Liver (tissue), 9 donors: Measurements from ENCODE around the gene HDAC9. TPM values are rescaled to one million over a fixed set of nuclear protein-coding genes. Genes with fewer than 3 reads are reported as not detected.

Source experiments
- DNase-seq: peaks from one replicate; pipeline ENCODE4 v3.0.0-alpha.2; 2017; ENCODE audit warnings: low spot score
- H3K27ac ChIP-seq, 2 donors: one replicate each; pipeline ENCODE4 v1.7.0; 2013; ENCODE audit warnings: inconsistent platforms in 2 of 2, low read length in 2 of 2, control low read depth in 1 of 2, low read depth in 1 of 2, mild to moderate bottlenecking in 1 of 2
- H3K27me3 ChIP-seq, 4 donors: one replicate each; pipeline versions ENCODE4 v1.6.1 to v1.7.0; 2013; ENCODE audit warnings: low read length in 3 of 4, inconsistent platforms in 1 of 4, mild to moderate bottlenecking in 1 of 4, moderate library complexity in 1 of 4; ENCODE audit not compliant: control insufficient read depth in 4 of 4, insufficient read depth in 4 of 4
- H3K36me3 ChIP-seq, 4 donors: one replicate each; pipeline versions ENCODE4 v1.6.1 to v1.7.0; 2013; ENCODE audit warnings: low read length in 3 of 4, mild to moderate bottlenecking in 3 of 4, low read depth in 1 of 4, moderate library complexity in 1 of 4; ENCODE audit not compliant: control insufficient read depth in 4 of 4, insufficient read depth in 3 of 4
- H3K4me1 ChIP-seq, 4 donors: one replicate each; pipeline versions ENCODE4 v1.6.1 to v1.7.0; 2013; ENCODE audit warnings: low read length in 3 of 4, mild to moderate bottlenecking in 3 of 4, moderate library complexity in 1 of 4; ENCODE audit not compliant: control insufficient read depth in 4 of 4, insufficient read depth in 4 of 4
- H3K4me3 ChIP-seq, 3 donors: one replicate each; pipeline versions ENCODE4 v1.6.1 to v1.7.0; 2013; ENCODE audit warnings: low read length in 3 of 3, control low read depth in 1 of 3, low read depth in 1 of 3, mild to moderate bottlenecking in 1 of 3
- H3K9ac ChIP-seq, 2 donors: one replicate each; pipeline ENCODE4 v1.7.0; 2013; ENCODE audit warnings: low read length in 2 of 2, mild to moderate bottlenecking in 2 of 2, moderate library complexity in 2 of 2, control low read depth in 1 of 2, low read depth in 1 of 2
- H3K9me3 ChIP-seq, 4 donors: one replicate each; pipeline versions ENCODE4 v1.6.1 to v1.7.0; 2013; ENCODE audit warnings: low read length in 3 of 4; ENCODE audit not compliant: control insufficient read depth in 4 of 4
- ATF3 ChIP-seq: IDR thresholded peaks from 2 replicates; pipeline ENCODE4 v1.6.1; 2016; ENCODE audit warnings: antibody characterized with exemption
- CTCF ChIP-seq: fragments of 150-350 bp; IDR thresholded peaks from 2 replicates; pipeline ENCODE4 v1.5.1; 2017; ENCODE audit warnings: improper control_type of control experiment, low read depth, low read length; ENCODE audit not compliant: missing input control
- EGR1 ChIP-seq, 2 donors: IDR thresholded peaks; 2 replicates each; pipeline ENCODE4 v1.6.1; 2016 to 2018; ENCODE audit warnings: antibody characterized with exemption in 2 of 2, low read depth in 2 of 2
- FOXA1 ChIP-seq: IDR thresholded peaks from 2 replicates; pipeline ENCODE4 v1.6.1; 2016; ENCODE audit warnings: antibody characterized with exemption
- FOXA2 ChIP-seq: IDR thresholded peaks from 2 replicates; pipeline ENCODE4 v1.6.1; 2016; ENCODE audit warnings: antibody characterized with exemption
- GABPA ChIP-seq, 2 donors: IDR thresholded peaks in 1 of 2; conservative IDR thresholded peaks in 1 of 2; 2 replicates each; pipeline ENCODE4 v1.6.1; 2016; ENCODE audit warnings: antibody characterized with exemption in 2 of 2, mild to moderate bottlenecking in 1 of 2, moderate library complexity in 1 of 2
- HNF4G ChIP-seq: IDR thresholded peaks from 2 replicates; pipeline ENCODE4 v1.6.1; 2016; ENCODE audit warnings: antibody characterized with exemption
- JUND ChIP-seq, 2 donors: IDR thresholded peaks; 2 replicates each; pipeline ENCODE4 v1.6.1; 2016; ENCODE audit warnings: antibody characterized with exemption in 2 of 2
- MAX ChIP-seq: IDR thresholded peaks from 2 replicates; pipeline ENCODE4 v1.6.1; 2016; ENCODE audit warnings: antibody characterized with exemption
- NR2F2 ChIP-seq: IDR thresholded peaks from 2 replicates; pipeline ENCODE4 v1.6.1; 2016; ENCODE audit warnings: antibody characterized with exemption
- RAD21 ChIP-seq, 2 donors: IDR thresholded peaks; 2 replicates each; pipeline ENCODE4 v1.6.1; 2016; ENCODE audit warnings: antibody characterized with exemption in 2 of 2, mild to moderate bottlenecking in 2 of 2
- REST ChIP-seq: IDR thresholded peaks from 2 replicates; pipeline ENCODE4 v1.6.1; 2016; ENCODE audit warnings: antibody characterized with exemption, mild to moderate bottlenecking
- RXRA ChIP-seq, 2 donors: IDR thresholded peaks; 2 replicates each; pipeline ENCODE4 v1.6.1; 2017 to 2018; ENCODE audit warnings: antibody characterized with exemption in 2 of 2, mild to moderate bottlenecking in 1 of 2
- SP1 ChIP-seq: IDR thresholded peaks from 2 replicates; pipeline ENCODE4 v1.6.1; 2018; ENCODE audit warnings: antibody characterized with exemption, mild to moderate bottlenecking
- TAF1 ChIP-seq: conservative IDR thresholded peaks from 2 replicates; pipeline ENCODE4 v1.6.1; 2016; ENCODE audit warnings: antibody characterized with exemption, mild to moderate bottlenecking
- YY1 ChIP-seq: IDR thresholded peaks from 2 replicates; pipeline ENCODE4 v1.6.1; 2016; ENCODE audit warnings: antibody characterized with exemption, mild to moderate bottlenecking
- ZBTB33 ChIP-seq: IDR thresholded peaks from 2 replicates; pipeline ENCODE4 v1.6.1; 2016; ENCODE audit warnings: antibody characterized with exemption
- WGBS: extraction: QIAGEN DNeasy Blood & Tissue Kit; methylation state at CpG from one replicate; pipeline ENCODE4 v1.1.7; 2013; 5-methylcytosine and 5-hydroxymethylcytosine counted together
- polyA plus RNA-seq, 2 donors: library from polyadenylated mRNA; stranded (reverse) in 1 of 2; unstranded in 1 of 2; fragments of 200-250 nt in 1 of 2; fragments of >200 nt in 1 of 2; fragmentation: Nextera tagmentation in 1 of 2; extraction: Ambion mirVana in 1 of 2; gene quantifications; one replicate each; pipeline versions ENCODE4 v1.2.1 to v1.2.3, GENCODE V29; 2013 to 2015
- total RNA-seq, 2 donors: library from RNA; depleted of rRNA; stranded (reverse); fragments of >200 nt; gene quantifications; one replicate each; pipeline ENCODE4 v1.2.3, GENCODE V29; 2014
- donor health status: healthy.
- donor health status: healthy.
- donor health status: healthy.
- donor health status: healthy.
- donor health status: healthy.

The HDAC9 gene
- total and polyA plus RNA-seq, 4 donors = 1.0 to 10.1 (median 2.3) TPM

- no peaks in the 10 kb centered on the region for H3K4me1 ChIP-seq
- no peaks in the 10 kb centered on the region for H3K36me3 ChIP-seq
- H3K9ac ChIP-seq = no peak overlapping the region
- H3K4me3 ChIP-seq = no peak overlapping the region
- H3K27ac ChIP-seq = no peak overlapping the region
- H3K27me3 ChIP-seq = no peaks in the 10 kb centered on the region
- WGBS = 78% methylated on average over 1 of the region's 1 CpG
- no peak for TF ChIP-seq RXRA (IDR thresholded peaks at IDR 0.05)
- no peak for TF ChIP-seq RAD21 (IDR thresholded peaks at IDR 0.05)
- TF ChIP-seq REST = no peak
- TF ChIP-seq YY1 = no peak
- no peak for TF ChIP-seq FOXA1
- TF ChIP-seq EGR1 (IDR thresholded peaks at IDR 0.05; ENCODE audit: low read depth in 2 of 2) = no peak
- no peak for TF ChIP-seq SP1
- no peak for TF ChIP-seq TAF1
- TF ChIP-seq ZBTB33 = no peak
- no peak for TF ChIP-seq ATF3
- TF ChIP-seq CTCF = no peak
- TF ChIP-seq NR2F2 = no peak
- TF ChIP-seq HNF4G = no peak
- no peaks in the 10 kb centered on the region for H3K9me3 ChIP-seq
- DNase-seq = no peak
Measured at GRCh38 chr7:18997477-18998150, 502.1 kb downstream of the HDAC9 start.

- no peak for DNase-seq
- H3K9me3 ChIP-seq = no peaks in the 10 kb centered on the region
- no peaks in the 10 kb centered on the region for H3K27me3 ChIP-seq
- H3K4me1 ChIP-seq = no peaks in the 10 kb centered on the region
- WGBS = 68% methylated on average over 4 of the region's 4 CpGs
- H3K36me3 ChIP-seq = no peaks in the 10 kb centered on the region
- no peak overlapping the region for H3K4me3 ChIP-seq
- no peak overlapping the region for H3K9ac ChIP-seq
- H3K27ac ChIP-seq = no peak overlapping the region
- TF ChIP-seq MAX (no peak), CTCF (no peak), NR2F2 (no peak), FOXA2 (no peak), ATF3 (no peak), REST (no peak), SP1 (no peak), RAD21 (IDR thresholded peaks at IDR 0.05) (no peak), FOXA1 (no peak), TAF1 (no peak), EGR1 (IDR thresholded peaks at IDR 0.05; ENCODE audit: low read depth in 2 of 2) (no peak), GABPA (IDR thresholded peaks at IDR 0.05 in 1 of 2, conservative IDR thresholded peaks at IDR 0.05 in 1 of 2) (no peak), JUND (IDR thresholded peaks at IDR 0.05) (no peak), HNF4G (no peak)
Measured at GRCh38 chr7:19000410-19000809, 504.9 kb downstream of the HDAC9 start.
